GM12878 (cell line): ENCODE data around the gene HMX2. TPM values are rescaled to one million over a fixed set of nuclear protein-coding genes. Genes with fewer than 3 reads are reported as not detected.
A peak's percentile ranks its signal among the peaks of the same experiment; 100 is the strongest.

Source experiments
- ATAC-seq: fragments of 200-7000 bp; cut with Tn5 transposase; 3 replicates; pipeline ENCODE4 v1.9.1; 2020; ENCODE audit warnings: mild to moderate bottlenecking, moderate library complexity
- BruUV-seq: library from RNA; stranded (reverse); fragments of 400-500 nt; replicated peaks from 2 replicates; lab custom pipeline; 2021; lab: Mats Ljungman, UMichigan
- CTCF ChIA-PET: fragments of 300-600 bp; sonication (Branson Sonifier 250); formaldehyde crosslinking; extraction: SDS; loops from one replicate; lab custom pipeline; 2021; ENCODE audit warnings: inconsistent platforms; lab: Yijun Ruan, JAX
- POLR2A ChIA-PET: fragments of 350-600 bp; formaldehyde crosslinking; extraction: SDS; loops from one replicate; lab custom pipeline; 2021; ENCODE audit warnings: inconsistent platforms; lab: Charles Lee
- RAD21 ChIA-PET: fragments of 300-600 bp; sonication (Branson Sonifier 250); formaldehyde crosslinking; loops from one replicate; lab custom pipeline; 2023; ENCODE audit warnings: antibody characterized with exemption; ENCODE audit not compliant: unreplicated experiment; lab: Charles Lee
- SMC1A ChIA-PET: fragments of 300-600 bp; sonication (Branson Sonifier 250); formaldehyde crosslinking; loops from one replicate; lab custom pipeline; 2023; ENCODE audit not compliant: unreplicated experiment, uncharacterized antibody; lab: Charles Lee
- DNase-seq: peaks from one replicate; pipeline ENCODE4 v3.0.0-alpha.2; 2011; ENCODE audit warnings: low read depth, low spot score
- FAIRE-seq: peaks from 3 replicates; lab custom pipeline; 2011; peaks lifted over from hg19 to GRCh38; lab: Jason Lieb, UNC
- H2AFZ ChIP-seq: 2 replicates; pipeline ENCODE4 v1.6.0; 2011; ENCODE audit warnings: low read depth, low read length, control low read depth; ENCODE audit not compliant: control insufficient read depth
- H3K27ac ChIP-seq: 2 replicates; pipeline ENCODE4 v1.5.1; 2011; ENCODE audit warnings: control low read depth; ENCODE audit not compliant: control insufficient read depth, insufficient read depth
- H3K27me3 ChIP-seq, 2 experiments: replicated peaks in 1 of 2; 2 replicates each; pipeline versions ENCODE4 v1.6.0 to v1.6.1; 2011; ENCODE audit warnings: low read length in 1 of 2; ENCODE audit not compliant: control insufficient read depth in 2 of 2, insufficient read depth in 2 of 2
- H3K36me3 ChIP-seq, 2 experiments: 2 replicates each; pipeline ENCODE4 v1.5.1; 2011; ENCODE audit warnings: low read length in 1 of 2; ENCODE audit not compliant: control insufficient read depth in 2 of 2, insufficient read depth in 2 of 2
- H3K4me1 ChIP-seq: 2 replicates; pipeline ENCODE4 v1.6.1; 2011; ENCODE audit warnings: mild to moderate bottlenecking, low read length, moderate library complexity, mixed read lengths; ENCODE audit not compliant: control insufficient read depth, insufficient read depth
- H3K4me2 ChIP-seq: 2 replicates; pipeline ENCODE4 v1.6.0; 2011; ENCODE audit warnings: control low read depth; ENCODE audit not compliant: control insufficient read depth, insufficient read depth
- H3K4me3 ChIP-seq: fragments of 200-600 bp; sonication (generic); 2 replicates; pipeline ENCODE4 v1.5.1; 2016
- H3K79me2 ChIP-seq: 2 replicates; pipeline ENCODE4 v1.6.0; 2011; ENCODE audit warnings: low read length; ENCODE audit not compliant: control insufficient read depth, insufficient read depth
- H3K9ac ChIP-seq: 2 replicates; pipeline ENCODE4 v1.8.0; 2011; ENCODE audit warnings: low read length, control low read depth, mixed read lengths; ENCODE audit not compliant: control insufficient read depth, insufficient read depth
- H3K9me3 ChIP-seq: replicated peaks from 3 replicates; pipeline ENCODE4 v1.5.1; 2011; ENCODE audit warnings: mild to moderate bottlenecking, low read length; ENCODE audit not compliant: control insufficient read depth, insufficient read depth
- H4K20me1 ChIP-seq: 2 replicates; pipeline ENCODE4 v1.6.0; 2011; ENCODE audit not compliant: control insufficient read depth, insufficient read depth
- BRCA1 ChIP-seq: IDR thresholded peaks from 2 replicates; pipeline ENCODE4 v1.6.1; 2011; ENCODE audit warnings: low read depth, low read length, improper control_type of control experiment
- CBX3 ChIP-seq: fragments of 200-600 bp; sonication (generic); IDR thresholded peaks from 2 replicates; pipeline ENCODE4 v1.6.1; 2016; ENCODE audit warnings: low read depth, borderline replicate concordance
- EGR1 ChIP-seq, 2 experiments: IDR thresholded peaks; 1 replicate in 1 of 2; 2 replicates in 1 of 2; pipeline ENCODE4 v1.6.1; 2011 to 2012; ENCODE audit warnings: low read depth in 2 of 2, low read length in 2 of 2, borderline replicate concordance in 1 of 2, mild to moderate bottlenecking in 1 of 2, moderate library complexity in 1 of 2
- HDGF ChIP-seq: fragments of 450-650 bp; IDR thresholded peaks from 2 replicates; pipeline ENCODE4 v1.6.1; 2016; ENCODE audit warnings: antibody characterized with exemption
- MEF2B ChIP-seq: fragments of 450-650 bp; IDR thresholded peaks from 2 replicates; pipeline ENCODE4 v1.6.1; 2018; ENCODE audit warnings: mild to moderate bottlenecking, moderate library complexity; ENCODE audit not compliant: partially characterized antibody, poor library complexity, severe bottlenecking
- POLR2A ChIP-seq: IDR thresholded peaks from 2 replicates; pipeline ENCODE4 v1.6.1; 2011; ENCODE audit warnings: low read depth, mild to moderate bottlenecking, low read length
- RFX5 ChIP-seq: IDR thresholded peaks from 2 replicates; pipeline ENCODE4 v1.6.1; 2011; ENCODE audit warnings: low read depth, low read length, improper control_type of control experiment
- SUPT20H ChIP-seq: IDR thresholded peaks from 2 replicates; pipeline ENCODE4 v1.6.1; 2011; ENCODE audit warnings: low read depth, mild to moderate bottlenecking, low read length, moderate library complexity, borderline replicate concordance; ENCODE audit not compliant: control insufficient read depth
- TARDBP ChIP-seq: IDR thresholded peaks from 2 replicates; pipeline ENCODE4 v1.6.1; 2016; ENCODE audit warnings: borderline replicate concordance
- ZZZ3 ChIP-seq: IDR thresholded peaks from 2 replicates; pipeline ENCODE4 v1.6.1; 2011; ENCODE audit warnings: low read depth; ENCODE audit not compliant: control insufficient read depth, insufficient read length
- WGBS: methylation state at CpG from one replicate; pipeline ENCODE4 v1.1.6; 2016; ENCODE audit warnings: low lambda C conversion rate; ENCODE audit not compliant: insufficient replicate concordance, insufficient coverage; ENCODE audit errors: missing lambda C conversion rate; 5-methylcytosine and 5-hydroxymethylcytosine counted together
- in situ Hi-C: fragments of 300-500 bp; cut with MboI; formaldehyde crosslinking; loops from 9 replicates; pipeline ENCODE4 v1.14.3; 2018; ENCODE audit warnings: mixed read lengths
- intact Hi-C: fragments of 100-400 bp; cut with micrococcal nuclease; formaldehyde crosslinking; loops from one replicate; pipeline ENCODE4 v1.14.2; 2022; ENCODE audit not compliant: unreplicated experiment
- polyA plus RNA-seq, 11 experiments: library from polyadenylated mRNA; depleted of rRNA in 4 of 11; unstranded in 6 of 11; stranded (reverse) in 5 of 11; fragments of >200 nt; fragmentation: Nextera tagmentation in 4 of 11; fragmentation: Illumina TruSeq in 1 of 11; extraction: Ambion mirVana in 4 of 11; extraction: Trizol in 1 of 11; gene quantifications; 1 replicate in 1 of 11; 2 replicates in 10 of 11; pipeline versions ENCODE4 v1.2.1 to v1.2.3, GENCODE V29; 2011 to 2016; ENCODE audit warnings: inconsistent platforms in 2 of 11, missing spikeins in 2 of 11, low read depth in 1 of 11
- total RNA-seq, 4 experiments: library from RNA; depleted of rRNA in 3 of 4; stranded (reverse); fragments of >200 nt in 3 of 4; fragmentation: Illumina TruSeq in 1 of 4; extraction: Trizol in 1 of 4; gene quantifications; 2 replicates each; pipeline versions ENCODE4 v1.2.1 to v1.2.3, GENCODE V29; 2013 to 2021

The HMX2 gene
- total and polyA plus RNA-seq, 10 of the 15 experiments (the other 5 are each of a cell fraction or from before 2014, with no cell fraction given): 1.4 to 31.3 (median 16.8) TPM; not detected in 1

DNA sequence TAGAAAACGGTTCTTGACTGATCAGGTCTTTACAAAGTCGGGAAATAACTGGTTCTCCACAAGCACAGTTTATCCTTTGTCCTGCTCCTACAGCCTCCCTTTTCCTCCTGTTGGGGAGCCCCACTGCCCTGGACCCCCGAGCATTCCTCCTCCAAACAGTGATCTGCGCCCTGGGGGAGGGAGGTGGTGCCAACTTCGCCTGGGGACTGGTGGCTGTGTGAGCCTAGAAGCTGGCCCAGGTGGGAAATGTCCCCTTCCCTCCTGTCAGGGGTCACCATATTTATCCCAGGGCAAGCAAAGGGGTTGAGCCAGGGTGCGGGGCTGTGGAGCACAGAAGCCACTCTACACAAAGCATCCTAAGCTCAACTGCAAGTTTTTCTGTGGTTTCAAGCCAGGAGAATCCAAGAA lies 6.9 kb upstream of the HMX2 start (continued):
- TF ChIP-seq EGR1 (IDR thresholded peaks at IDR 0.05; ENCODE audit: borderline replicate concordance in 1 of 2, low read depth in 2 of 2, low read length in 2 of 2) (no peak), CBX3 (no peak)

DNA sequence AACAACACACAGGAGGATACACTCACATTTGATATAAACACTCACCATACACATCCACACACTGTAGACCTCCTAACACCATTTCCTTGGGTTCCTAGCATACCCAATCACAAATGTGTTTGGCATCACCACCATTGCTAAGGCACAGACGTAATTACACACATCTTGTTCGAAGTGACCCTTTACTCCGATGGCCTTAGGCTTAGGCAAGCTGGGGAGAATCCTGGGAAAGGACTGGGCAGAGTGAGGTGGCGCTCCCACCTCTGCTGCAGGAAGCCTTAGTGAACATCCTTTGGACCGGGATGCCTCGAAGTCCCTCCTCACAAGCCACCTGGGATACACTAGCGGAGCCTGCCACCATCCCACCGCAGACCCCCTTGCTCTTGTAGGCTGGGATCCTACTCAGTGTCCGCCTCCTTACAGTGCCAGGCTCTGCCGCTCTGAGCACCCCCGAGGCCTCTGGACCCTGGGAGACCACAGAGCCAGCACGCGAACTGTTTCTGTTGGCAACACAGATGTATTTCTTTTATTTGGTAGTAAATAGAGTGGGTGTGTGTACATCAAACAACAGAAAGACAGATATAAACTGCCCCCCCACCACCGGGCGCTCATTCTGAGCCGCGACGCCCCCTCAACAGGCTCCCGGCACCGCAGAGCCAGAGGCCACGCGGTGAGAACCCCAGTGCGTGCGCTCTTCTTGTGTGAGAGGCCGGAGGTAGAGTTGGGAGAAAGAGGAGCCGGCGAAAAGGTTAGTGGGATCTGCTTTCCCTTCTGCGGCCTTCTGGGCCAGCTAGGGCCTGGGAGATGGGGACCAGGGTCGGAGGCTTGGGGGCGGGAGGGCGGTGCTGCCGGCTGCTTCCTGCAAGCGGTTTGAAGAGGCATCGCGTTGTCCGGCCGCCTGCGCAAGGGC lies 5.9 kb upstream of the HMX2 start:
- no peak overlapping the region for H2AFZ ChIP-seq
- ChIA-PET RAD21 (interaction anchor here (1.2 kb wide), 2 partner anchors 12 to 271 kb away, joined by 3 read pairs; partner anchors contain the start of gene BUB3), CTCF (interaction anchor here (3.4 kb wide), 1 partner anchor 239 kb away, joined by 9 read pairs; no protein-coding TSS in a partner anchor)
- H3K27ac ChIP-seq: no peak overlapping the region
- no peak for ATAC-seq
- peaks cover 4% of the 10 kb centered on the region; the same call in 1 of the 2 replicates for H3K4me1 ChIP-seq
- no peak overlapping the region for H3K4me2 ChIP-seq
- in situ Hi-C loops (no loop called here), intact Hi-C loops (no loop called here)
- peaks cover 20% of the 10 kb centered on the region for H3K79me2 ChIP-seq
- H4K20me1 ChIP-seq: no peaks in the 10 kb centered on the region
- H3K27me3 ChIP-seq: peaks cover 33 to 34% of the 10 kb centered on the region in 2 experiments
- TF ChIP-seq MEF2B: no peak
- no peak for TF ChIP-seq ZZZ3
- TF ChIP-seq SUPT20H: no peak
- TF ChIP-seq POLR2A: peak; percentile 55
- TF ChIP-seq HDGF: no peak
- no peak for TF ChIP-seq TARDBP
- TF ChIP-seq BRCA1: no peak
- TF ChIP-seq RFX5: no peak
- TF ChIP-seq, all 136 proteins: peak for 1
- POLR2A ChIA-PET: no interaction called here
- no peak overlapping the region for H3K4me3 ChIP-seq
- WGBS: 58% methylated on average over 36 of the region's 38 CpGs
- H3K36me3 ChIP-seq: no peaks in the 10 kb centered on the region
- BruUV-seq: no TSS peak
- no peak for DNase-seq
- no peak for FAIRE-seq
- no peak overlapping the region for H3K9ac ChIP-seq
- SMC1A ChIA-PET: interaction anchor here (1.0 kb wide), 1 partner anchor 238 kb away, joined by 4 read pairs; no protein-coding TSS in a partner anchor
- H3K9me3 ChIP-seq: no peaks in the 10 kb centered on the region; the same call in 1 of the 3 replicates
